Omental fat pad (tissue), 4 donors: ENCODE results near the gene KLC4. TPM values are rescaled to one million over a fixed set of nuclear protein-coding genes. Genes with fewer than 3 reads are reported as not detected.

Source experiments
- ATAC-seq: fragments of 150-250 bp; one replicate; pipeline ENCODE4 v1.9.1; 2016; ENCODE audit warnings: mild to moderate bottlenecking, moderate library complexity; ENCODE audit not compliant: low FRiP score
- DNase-seq: peaks from one replicate; pipeline ENCODE4 v3.0.0-alpha.2; 2019; ENCODE audit warnings: low spot score
- CTCF ChIP-seq, 3 donors: fragments of 450-650 bp; IDR thresholded peaks; one replicate each; pipeline ENCODE4 v1.5.1; 2016 to 2017; ENCODE audit warnings: antibody characterized with exemption in 3 of 3, mild to moderate bottlenecking in 3 of 3, moderate library complexity in 2 of 3
- total RNA-seq, 4 donors: library from RNA; depleted of rRNA; stranded (reverse); fragments of >200 nt; gene quantifications; one replicate each; pipeline ENCODE4 v1.1.0, GENCODE V29; 2016

KLC4 gene
- total RNA-seq, 4 donors from 2014 or later, result 15.2 to 21.1 (median 16.5) TPM

- ATAC-seq (no peak), DNase-seq (no peak)
- no peak for TF ChIP-seq CTCF (IDR thresholded peaks at IDR 0.05)
Observed at GRCh38 chr6:43024436-43024835, 35.0 kb upstream of the KLC4 start.

GRCh38 chr6:43026365-43026764, 33.1 kb upstream of the KLC4 start:
- TF ChIP-seq CTCF (IDR thresholded peaks at IDR 0.05), result no peak
- DNase-seq (no peak), ATAC-seq (no peak)

GRCh38 chr6:43029120-43029519, 30.3 kb upstream of the KLC4 start:
- DNase-seq, result no peak
- no peak for ATAC-seq
- TF ChIP-seq CTCF (IDR thresholded peaks at IDR 0.05), result no peak

- no peak for TF ChIP-seq CTCF (IDR thresholded peaks at IDR 0.05)
- DNase-seq (no peak), ATAC-seq (no peak)
Observed at GRCh38 chr6:43032326-43032725, 27.1 kb upstream of the KLC4 start.

GRCh38 chr6:43033496-43034189, 25.8 kb upstream of the KLC4 start:
- TF ChIP-seq CTCF (IDR thresholded peaks at IDR 0.05), result no peak
- ATAC-seq (no peak), DNase-seq (no peak)

GRCh38 chr6:43034190-43034525, 25.3 kb upstream of the KLC4 start:
- TF ChIP-seq CTCF (IDR thresholded peaks at IDR 0.05), result no peak
- DNase-seq, result no peak
- ATAC-seq, result no peak

- TF ChIP-seq CTCF (IDR thresholded peaks at IDR 0.05), result no peak
- no peak for ATAC-seq
- no peak for DNase-seq
Observed at GRCh38 chr6:43035495-43036194, 23.8 kb upstream of the KLC4 start.
